Gastroesophageal sphincter (tissue), 3 donors: ENCODE measurements around the gene RNF26.

ENCODE experiments used
- CTCF ChIP-seq, 4 experiments: fragments of 200-600 bp in 2 of 4; fragments of 450-650 bp in 2 of 4; sonication (generic) in 1 of 4; IDR thresholded peaks; one replicate each; pipeline ENCODE4 v1.5.1; 2017 to 2019; ENCODE audit warnings: antibody characterized with exemption in 4 of 4, mild to moderate bottlenecking in 2 of 4, moderate library complexity in 2 of 4
- EP300 ChIP-seq: sonication (generic); formaldehyde crosslinking; IDR thresholded peaks from one replicate; pipeline ENCODE4 v1.6.1; 2017; ENCODE audit warnings: antibody characterized with exemption, mild to moderate bottlenecking
- POLR2A ChIP-seq, 2 donors: fragments of 450-650 bp; IDR thresholded peaks; one replicate each; pipeline ENCODE4 v1.6.1; 2017; ENCODE audit warnings: antibody characterized with exemption in 2 of 2, mild to moderate bottlenecking in 2 of 2, moderate library complexity in 1 of 2

GRCh38 chr11:119307974-119308373 is 26.4 kb upstream of the RNF26 start:
- no peak for TF ChIP-seq CTCF (IDR thresholded peaks at IDR 0.05)
- TF ChIP-seq POLR2A (IDR thresholded peaks at IDR 0.05) = no peak
- TF ChIP-seq EP300 = no peak
